Measurements from ENCODE around the gene KCTD18.

The KCTD18 gene

GRCh38 chr2:200455958-200456421 is 53.9 kb downstream of the KCTD18 start:
- DNase-seq (ENCODE audit: low read depth in 1 of 2, low spot score in 1 of 2), result no peak

DNA sequence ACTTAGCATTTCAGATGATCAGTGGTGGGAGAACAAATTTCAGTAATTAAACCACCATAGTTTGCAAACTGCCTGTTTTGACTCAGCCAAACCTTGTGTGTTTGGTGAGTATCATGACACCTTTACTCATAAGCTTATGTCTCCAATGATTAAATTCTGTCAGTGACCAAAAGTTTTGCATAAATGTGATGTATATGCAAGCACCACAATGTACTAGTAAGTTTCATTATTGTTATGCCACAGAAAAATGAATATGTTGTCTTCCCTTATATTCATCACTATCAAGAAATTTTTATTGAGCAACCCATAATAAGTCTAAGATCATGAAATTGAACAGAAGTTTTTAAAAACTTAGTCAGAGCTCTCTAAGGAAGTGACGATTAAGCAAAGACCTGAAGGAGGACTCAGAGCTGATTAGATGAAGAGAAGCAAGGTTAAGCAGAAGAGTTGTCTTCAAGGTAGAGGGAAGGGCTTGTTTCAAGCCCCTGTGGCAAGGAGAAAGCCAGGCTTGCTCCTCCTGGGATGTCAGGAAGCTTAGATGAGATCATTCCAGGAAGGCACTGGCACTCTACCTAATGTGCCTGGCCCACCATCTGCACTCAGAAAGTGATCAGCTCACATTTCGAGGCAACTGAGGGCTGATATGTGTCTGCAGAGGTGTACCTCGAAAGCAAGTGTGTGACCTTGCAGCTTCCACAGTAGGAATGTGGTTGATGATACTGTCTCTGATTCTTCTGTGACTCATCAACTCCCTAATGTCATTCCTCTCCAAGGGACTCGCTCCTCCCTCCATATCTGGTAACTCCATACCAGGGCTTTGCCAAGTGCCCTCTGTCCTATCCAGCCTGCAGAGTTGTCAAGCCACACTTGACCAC is 54.7 kb downstream of the KCTD18 start:
- DNase-seq (ENCODE audit: low read depth in 1 of 2, low spot score in 1 of 2), result no peak

DNA sequence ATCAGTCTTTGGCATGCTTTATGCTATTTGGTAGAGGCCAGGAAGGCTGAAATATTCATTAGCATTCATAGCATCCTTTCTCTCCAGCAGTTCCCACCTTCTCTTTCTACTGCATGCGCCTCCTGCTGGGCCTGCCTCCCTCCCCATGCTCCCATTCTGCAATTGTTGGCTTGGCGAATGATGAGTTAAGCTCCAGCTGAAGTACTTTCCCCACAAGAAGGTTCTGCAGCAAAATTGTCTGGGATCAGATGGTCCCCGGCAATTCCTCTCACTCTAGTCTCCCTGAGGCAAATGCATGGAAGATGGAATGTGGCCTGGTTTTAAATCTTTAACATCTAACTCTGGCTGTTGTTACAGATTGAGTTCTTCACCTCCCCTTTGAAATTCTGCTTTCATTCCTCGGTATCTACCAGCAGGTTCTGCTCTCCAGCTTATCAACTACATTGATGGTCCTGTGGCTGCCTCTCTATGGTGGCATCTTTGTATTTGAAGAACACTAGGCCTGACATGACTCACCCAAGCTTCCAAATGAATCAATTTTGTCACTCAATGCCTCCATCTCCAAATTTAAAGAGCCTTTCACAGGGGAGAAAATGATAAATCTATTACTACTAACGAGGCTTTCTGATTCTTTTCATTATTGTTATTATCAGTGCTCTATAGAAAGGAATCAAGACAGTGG is 55.9 kb downstream of the KCTD18 start:
- DNase-seq (ENCODE audit: low read depth in 1 of 2, low spot score in 1 of 2), result no peak

DNA sequence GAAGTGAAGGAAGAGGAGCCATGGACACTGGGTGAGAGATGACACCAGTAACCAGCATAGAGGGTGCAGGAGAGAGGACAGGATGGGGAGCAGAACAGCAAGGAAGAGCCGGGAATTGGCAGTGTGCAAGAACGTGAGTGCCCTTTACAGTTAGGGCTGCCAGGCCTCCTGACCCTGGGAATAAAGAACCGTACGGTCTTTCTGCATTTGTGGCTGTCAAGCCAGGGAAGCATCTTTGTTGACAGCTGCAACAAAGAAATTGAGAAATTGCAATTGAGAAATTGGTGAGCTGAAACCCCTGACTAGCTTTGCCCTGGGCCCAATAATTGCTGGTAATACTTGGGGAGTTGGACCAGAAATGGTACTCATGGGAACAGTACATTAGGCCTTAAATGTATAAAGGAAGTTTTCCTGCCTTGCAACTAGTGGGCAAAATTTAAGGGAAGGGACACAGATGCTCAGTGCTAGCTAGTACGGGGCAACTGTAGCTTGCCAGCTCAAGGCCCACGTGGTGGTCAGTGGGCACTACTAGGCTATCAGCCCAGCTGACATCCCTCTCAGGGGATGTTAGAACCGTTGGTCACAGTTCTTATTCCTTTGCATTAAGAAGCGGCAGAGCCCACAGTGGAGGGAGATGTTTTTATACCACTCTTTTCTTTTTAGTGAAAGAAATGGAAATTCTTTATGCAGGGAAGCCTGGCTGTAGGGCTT is 56.6 kb downstream of the KCTD18 start:
- no peak for DNase-seq (ENCODE audit: low read depth in 1 of 2, low spot score in 1 of 2)

GRCh38 chr2:200452377-200452776 is 57.5 kb downstream of the KCTD18 start:
- DNase-seq (ENCODE audit: low read depth in 1 of 2, low spot score in 1 of 2), result no peak

- no peak for DNase-seq (ENCODE audit: low read depth in 1 of 2, low spot score in 1 of 2)
Measured at GRCh38 chr2:200451511-200451910, 58.4 kb downstream of the KCTD18 start.

DNA sequence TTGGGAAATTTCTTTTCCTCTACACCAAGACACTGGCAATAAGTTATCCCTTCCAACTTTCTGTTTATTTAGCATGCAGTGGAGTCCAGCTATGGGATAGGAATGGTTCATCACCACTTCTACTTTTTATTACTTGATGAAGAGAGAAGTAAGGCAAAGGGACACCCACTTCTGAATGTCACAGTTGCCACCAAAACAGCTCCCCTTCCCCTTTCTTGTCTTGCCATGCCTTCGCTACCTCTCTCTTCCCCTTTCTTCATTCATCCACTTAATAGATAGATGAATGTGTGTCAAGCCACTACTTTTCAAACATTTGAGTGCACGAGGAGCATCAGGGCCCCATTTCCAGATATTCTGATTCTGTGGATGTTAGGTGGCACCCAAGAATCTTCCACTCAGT is 59.6 kb downstream of the KCTD18 start:
- DNase-seq (ENCODE audit: low read depth in 1 of 2, low spot score in 1 of 2), result no peak

- no peak for DNase-seq (ENCODE audit: low read depth in 1 of 2, low spot score in 1 of 2)
Measured at GRCh38 chr2:200449149-200449548, 60.7 kb downstream of the KCTD18 start.

DNA sequence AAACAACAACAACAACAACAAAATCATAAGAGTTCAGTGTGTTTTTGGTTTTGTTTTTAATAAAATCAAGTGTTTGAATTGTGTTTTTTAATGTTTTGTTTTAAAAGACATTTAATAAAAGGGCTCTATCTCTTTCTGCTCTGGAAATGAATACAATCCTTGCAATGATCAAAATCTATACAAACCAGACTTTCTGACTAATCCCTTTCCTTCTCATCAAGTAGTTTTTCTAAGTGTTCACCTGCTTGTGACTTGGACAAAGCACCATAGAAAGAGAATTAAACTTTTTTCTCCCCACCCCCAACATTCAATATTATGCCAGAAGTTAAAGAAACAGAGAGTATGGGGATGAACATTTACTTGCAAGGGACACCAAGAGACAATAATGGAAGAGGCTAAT is 61.4 kb downstream of the KCTD18 start:
- no peak for DNase-seq (ENCODE audit: low read depth in 1 of 2, low spot score in 1 of 2)

DNA sequence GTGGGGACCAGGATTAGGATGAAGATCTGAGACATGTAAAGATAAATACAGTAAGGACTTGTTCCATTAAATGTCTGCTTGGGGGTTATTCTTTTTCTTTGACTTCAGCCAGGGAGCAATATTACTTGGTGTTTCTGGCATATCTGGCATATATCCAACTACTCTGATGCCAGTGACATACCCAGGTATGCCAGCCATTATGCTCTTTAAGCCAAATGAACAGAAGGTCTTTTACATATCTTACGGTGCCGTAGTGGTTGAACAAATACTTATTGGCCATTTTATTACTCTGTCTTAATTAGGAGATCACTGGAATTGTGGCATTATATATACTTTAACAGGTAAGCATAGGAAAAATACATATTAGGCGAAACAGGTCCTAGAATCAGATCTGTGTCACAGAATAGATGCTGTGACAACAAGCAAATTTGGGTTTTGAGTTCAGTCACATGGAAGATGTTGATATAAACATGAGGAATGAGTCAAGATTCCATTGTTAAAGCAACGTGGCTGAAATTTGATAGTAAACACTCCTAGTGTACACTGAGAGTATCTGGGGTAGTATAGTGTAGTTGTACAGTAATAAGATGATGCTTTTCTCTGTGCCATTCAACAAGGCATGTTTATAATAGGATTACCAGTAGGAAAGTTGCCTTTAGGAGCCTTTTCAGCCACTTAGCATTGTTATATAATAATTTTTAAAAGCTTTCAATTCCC is 62.6 kb downstream of the KCTD18 start:
- DNase-seq (ENCODE audit: low read depth in 1 of 2, low spot score in 1 of 2), result no peak

GRCh38 chr2:200446612-200447011 is 63.3 kb downstream of the KCTD18 start:
- DNase-seq (ENCODE audit: low read depth in 1 of 2, low spot score in 1 of 2), result no peak

DNA sequence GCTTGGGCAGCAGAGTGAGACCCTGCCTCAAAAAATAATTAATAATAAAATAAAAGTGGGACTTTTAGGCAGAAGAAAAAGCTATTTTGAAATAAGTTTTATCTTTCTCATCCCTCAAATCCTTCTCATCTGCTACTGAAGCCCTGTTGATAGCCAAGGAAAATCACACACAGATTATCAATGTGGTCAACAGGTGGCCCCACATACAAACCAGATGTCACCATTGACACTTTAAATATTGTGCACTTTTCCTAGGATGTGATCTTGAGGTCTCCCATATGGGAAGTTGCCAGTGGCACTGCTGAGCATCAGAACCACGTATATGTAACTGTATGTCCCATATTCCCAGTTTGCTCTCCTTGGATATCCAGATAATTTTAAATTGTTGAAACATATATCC is 64.6 kb downstream of the KCTD18 start:
- DNase-seq (ENCODE audit: low read depth in 1 of 2, low spot score in 1 of 2), result no peak

- DNase-seq (ENCODE audit: low read depth in 1 of 2, low spot score in 1 of 2), result no peak
Measured at GRCh38 chr2:200444530-200444929, 65.3 kb downstream of the KCTD18 start.

- DNase-seq (ENCODE audit: low read depth in 1 of 2, low spot score in 1 of 2), result no peak
Measured at GRCh38 chr2:200443916-200444315, 66.0 kb downstream of the KCTD18 start.

DNA sequence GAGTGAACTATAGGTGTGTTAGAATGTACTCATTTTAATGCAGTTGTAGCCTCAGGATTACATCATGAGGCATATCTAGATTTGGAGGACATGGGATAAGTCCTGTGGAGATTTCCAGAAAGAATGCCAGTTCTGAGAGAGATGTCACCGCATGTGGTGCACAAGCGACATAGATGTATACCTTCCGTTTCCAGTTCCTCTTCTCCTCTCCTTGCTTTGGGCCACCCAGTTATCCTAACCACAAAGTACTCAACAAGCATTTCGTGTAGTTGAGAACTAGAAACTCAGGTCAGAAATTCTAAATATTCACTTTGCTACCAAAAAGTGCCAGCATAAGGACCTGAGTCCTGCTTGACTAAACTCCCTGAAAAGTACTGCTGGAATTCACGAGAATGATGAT is 66.5 kb downstream of the KCTD18 start:
- DNase-seq (ENCODE audit: low read depth in 1 of 2, low spot score in 1 of 2), result no peak

DNA sequence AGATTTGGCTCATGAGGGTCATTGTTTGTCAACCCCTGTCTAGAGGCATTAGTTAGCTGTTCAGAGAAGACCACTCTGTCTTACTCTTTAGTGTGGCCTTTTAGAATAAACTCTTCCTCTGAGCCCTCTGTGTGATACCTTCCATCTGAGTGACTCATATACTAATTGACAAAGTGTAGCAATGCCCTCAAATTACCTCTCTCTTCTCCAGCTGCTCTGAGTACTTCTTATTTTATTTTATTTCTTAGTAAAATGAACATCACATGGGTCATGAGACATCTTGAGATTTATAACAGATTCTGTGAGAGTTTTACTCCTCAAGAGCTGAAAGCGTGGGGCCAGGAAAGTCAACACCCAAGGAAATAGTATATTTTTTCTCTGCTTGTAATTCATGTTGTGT is 67.4 kb downstream of the KCTD18 start:
- no peak for DNase-seq (ENCODE audit: low read depth in 1 of 2, low spot score in 1 of 2)

GRCh38 chr2:200439981-200440380 is 69.9 kb downstream of the KCTD18 start:
- DNase-seq (ENCODE audit: low read depth in 1 of 2, low spot score in 1 of 2), result no peak
